H1 (cell line): Measurements from ENCODE around the gene GPC3.

Source experiments
- RBBP5 ChIP-seq: IDR thresholded peaks from 2 replicates; pipeline ENCODE4 v1.7.1; 2012; ENCODE audit warnings: low read depth, mild to moderate bottlenecking, inconsistent platforms, low read length, moderate library complexity, borderline replicate concordance
- TF ChIP-seq, protein P1 (sequence below), 3 experiments: IDR thresholded peaks; 1 replicate in 2 of 3; 2 replicates in 1 of 3; pipeline versions ENCODE4 v1.5.1 to v1.6.1; 2011; ENCODE audit warnings: low read length in 3 of 3, mild to moderate bottlenecking in 3 of 3, inconsistent platforms in 2 of 3, low read depth in 1 of 3, moderate library complexity in 1 of 3; ENCODE audit not compliant: insufficient read depth in 1 of 3; ENCODE audit errors: control extremely low read depth in 1 of 3

DNA sequence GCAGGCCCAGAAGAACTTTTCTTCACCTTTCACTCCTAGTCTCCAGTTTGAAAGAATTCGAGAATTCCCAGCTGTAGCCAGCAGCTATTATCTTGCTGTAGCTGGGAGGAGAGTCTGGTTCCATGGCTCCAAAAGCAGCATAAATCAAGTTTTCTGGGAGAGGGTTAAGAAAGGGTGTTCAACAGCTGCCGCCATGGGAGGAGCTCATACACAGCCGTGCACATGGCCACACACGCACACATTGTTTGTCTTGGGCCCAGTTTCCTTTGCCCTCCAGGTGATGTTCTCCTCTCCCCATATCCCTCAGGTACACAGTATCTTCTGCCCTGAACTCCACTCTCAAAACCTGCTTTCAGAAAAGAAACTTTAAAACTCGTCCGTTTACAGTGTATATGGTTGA lies 4.1 kb upstream of the GPC3 start:
- no peak for TF ChIP-seq RBBP5
- TF ChIP-seq, protein P1, sequence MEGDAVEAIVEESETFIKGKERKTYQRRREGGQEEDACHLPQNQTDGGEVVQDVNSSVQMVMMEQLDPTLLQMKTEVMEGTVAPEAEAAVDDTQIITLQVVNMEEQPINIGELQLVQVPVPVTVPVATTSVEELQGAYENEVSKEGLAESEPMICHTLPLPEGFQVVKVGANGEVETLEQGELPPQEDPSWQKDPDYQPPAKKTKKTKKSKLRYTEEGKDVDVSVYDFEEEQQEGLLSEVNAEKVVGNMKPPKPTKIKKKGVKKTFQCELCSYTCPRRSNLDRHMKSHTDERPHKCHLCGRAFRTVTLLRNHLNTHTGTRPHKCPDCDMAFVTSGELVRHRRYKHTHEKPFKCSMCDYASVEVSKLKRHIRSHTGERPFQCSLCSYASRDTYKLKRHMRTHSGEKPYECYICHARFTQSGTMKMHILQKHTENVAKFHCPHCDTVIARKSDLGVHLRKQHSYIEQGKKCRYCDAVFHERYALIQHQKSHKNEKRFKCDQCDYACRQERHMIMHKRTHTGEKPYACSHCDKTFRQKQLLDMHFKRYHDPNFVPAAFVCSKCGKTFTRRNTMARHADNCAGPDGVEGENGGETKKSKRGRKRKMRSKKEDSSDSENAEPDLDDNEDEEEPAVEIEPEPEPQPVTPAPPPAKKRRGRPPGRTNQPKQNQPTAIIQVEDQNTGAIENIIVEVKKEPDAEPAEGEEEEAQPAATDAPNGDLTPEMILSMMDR (IDR thresholded peaks at IDR 0.05; ENCODE audit: control extremely low read depth in 1 of 3, insufficient read depth in 1 of 3, low read depth in 1 of 3, low read length in 3 of 3) = no peak
